BE2C (cell line): Measurements from ENCODE around the gene GMEB2.

Source experiments
- DNase-seq: peaks from one replicate; pipeline ENCODE4 v3.0.0-alpha.2; 2020
- H3K27me3 ChIP-seq: fragments of 250-450 bp; sonication (Bioruptor Pico); 2 replicates; pipeline ENCODE4 v1.5.1; 2020; ENCODE audit warnings: mild to moderate bottlenecking
- H3K36me3 ChIP-seq: fragments of 250-450 bp; sonication (Bioruptor Pico); 2 replicates; pipeline ENCODE4 v1.5.1; 2020; ENCODE audit warnings: mild to moderate bottlenecking
- H3K4me1 ChIP-seq: fragments of 250-450 bp; sonication (Bioruptor Pico); 2 replicates; pipeline ENCODE4 v1.5.1; 2020
- H3K4me3 ChIP-seq: 2 replicates; pipeline ENCODE4 v1.5.1; 2011; ENCODE audit warnings: low read depth, low read length
- H3K9me3 ChIP-seq: fragments of 250-450 bp; sonication (Bioruptor Pico); 2 replicates; pipeline ENCODE4 v1.5.1; 2020
- CTCF ChIP-seq: IDR thresholded peaks from 2 replicates; pipeline ENCODE4 v1.5.1; 2012; ENCODE audit warnings: mild to moderate bottlenecking, low read depth, low read length

The GMEB2 gene

DNA sequence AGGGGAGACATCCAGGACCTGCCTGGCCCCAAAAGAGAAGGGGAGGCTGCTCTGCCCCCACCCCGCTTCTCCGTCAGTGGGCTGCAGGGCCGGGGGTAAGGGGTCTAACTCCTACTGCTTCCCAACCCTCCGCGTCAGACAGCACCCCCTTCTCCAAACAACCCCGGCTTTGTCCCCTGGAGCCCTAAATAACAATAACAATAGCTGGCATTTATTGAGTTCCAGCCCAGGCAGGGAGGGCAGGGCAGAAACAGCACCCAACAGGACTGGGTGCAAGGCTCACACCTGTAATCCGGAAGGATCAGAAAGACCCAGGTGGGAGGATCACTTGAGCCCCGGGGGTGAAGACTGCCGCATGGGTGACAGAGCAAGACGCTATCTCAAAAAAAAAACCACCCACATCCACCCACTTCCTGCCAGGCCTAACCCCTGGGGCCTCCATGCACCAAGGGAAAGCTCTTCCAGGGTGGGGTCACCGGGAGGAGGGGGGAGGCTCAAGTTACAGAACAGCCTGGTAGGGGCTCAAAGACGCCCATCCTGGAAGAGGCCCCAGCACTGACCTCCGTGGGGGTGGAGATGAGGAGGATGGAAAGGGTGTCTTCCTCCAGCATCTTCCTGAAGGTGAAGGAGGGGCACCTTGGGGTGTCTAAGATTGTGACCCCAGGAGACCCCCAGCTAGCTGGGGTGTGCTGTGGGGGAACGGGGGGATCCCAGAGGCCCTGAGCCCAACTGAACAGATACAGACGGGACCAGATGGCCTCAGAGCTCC, 74.2 kb downstream of the GMEB2 start:
- H3K9me3 ChIP-seq, result no peaks in the 10 kb centered on the region
- H3K4me3 ChIP-seq, result no peak overlapping the region
- TF ChIP-seq CTCF, result no peak
- no peak for DNase-seq
- H3K27me3 ChIP-seq, result no peaks in the 10 kb centered on the region
- no peaks in the 10 kb centered on the region for H3K36me3 ChIP-seq
- peaks cover 9% of the 10 kb centered on the region; the same call in 1 of the 2 replicates for H3K4me1 ChIP-seq

- H3K27me3 ChIP-seq, result no peaks in the 10 kb centered on the region
- no peak for TF ChIP-seq CTCF
- no peaks in the 10 kb centered on the region for H3K9me3 ChIP-seq
- DNase-seq, result peak; percentile 60
- H3K4me1 ChIP-seq, result peaks cover 9% of the 10 kb centered on the region; the same call in 1 of the 2 replicates
- no peaks in the 10 kb centered on the region for H3K36me3 ChIP-seq
- H3K4me3 ChIP-seq, result no peak overlapping the region
These were observed 75.8 kb downstream of the GMEB2 start for GRCh38 chr20:63551068-63551467.

DNA sequence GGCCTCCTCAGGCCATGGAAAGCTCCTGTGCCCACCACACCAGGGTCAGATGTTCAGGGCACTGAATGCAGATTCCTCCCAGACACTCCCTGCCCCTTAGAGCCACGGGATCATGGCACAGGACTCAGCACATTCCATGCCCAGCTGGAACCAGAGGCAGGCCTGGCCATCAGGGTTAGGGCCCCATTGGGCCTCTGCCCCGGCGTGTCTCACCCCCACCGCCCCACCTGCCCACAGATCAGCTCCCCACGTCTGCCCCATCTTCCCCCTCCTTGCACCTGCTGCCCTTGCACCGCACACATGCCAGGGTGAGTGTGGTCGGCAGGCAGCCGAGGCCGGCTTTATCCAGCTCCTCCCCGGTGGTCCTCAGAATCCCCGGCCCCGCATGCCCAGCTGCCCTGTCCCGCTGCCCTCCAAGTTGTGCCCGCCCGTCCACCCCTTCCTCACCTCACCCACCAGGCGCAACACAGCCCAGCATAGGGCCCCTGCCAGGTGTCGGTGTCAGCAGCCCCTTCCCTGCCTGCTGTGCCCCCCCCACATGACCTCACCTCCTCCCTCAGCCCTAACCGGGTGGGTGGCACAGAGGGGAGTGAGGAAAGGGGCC, 77.1 kb downstream of the GMEB2 start:
- TF ChIP-seq CTCF, result no peak
- no peak for DNase-seq
- Histone ChIP-seq H3K36me3 (no peaks in the 10 kb centered on the region), H3K4me1 (peaks cover 9% of the 10 kb centered on the region; the same call in 1 of the 2 replicates), H3K27me3 (no peaks in the 10 kb centered on the region), H3K9me3 (no peaks in the 10 kb centered on the region), H3K4me3 (no peak overlapping the region)

DNA sequence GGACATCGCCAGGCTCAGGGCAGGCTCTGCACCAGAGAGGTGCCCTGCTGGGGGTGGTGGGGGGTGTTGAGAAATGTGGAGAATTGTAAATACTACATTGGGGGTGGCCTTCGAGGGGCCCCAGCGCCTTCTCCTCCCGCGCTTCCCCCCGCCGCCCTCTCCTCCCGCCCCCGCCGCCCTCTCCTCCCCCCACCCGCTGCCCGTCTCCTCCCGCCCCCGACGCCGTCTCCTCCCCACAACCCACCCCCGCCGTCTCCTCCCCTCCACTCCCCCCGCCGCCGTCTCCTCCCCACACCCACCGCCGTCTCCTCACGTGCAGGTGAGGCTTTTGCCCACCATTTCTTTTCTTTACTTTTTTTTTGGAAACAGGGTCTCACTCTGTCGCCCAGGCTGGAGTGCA, 77.9 kb downstream of the GMEB2 start:
- H3K4me1 ChIP-seq, result peaks cover 3% of the 10 kb centered on the region; the same call in 1 of the 2 replicates

GRCh38 chr20:63548542-63548941, 78.4 kb downstream of the GMEB2 start:
- DNase-seq, result no peak
- no peaks in the 10 kb centered on the region for H3K9me3 ChIP-seq
- TF ChIP-seq CTCF, result no peak
- H3K4me1 ChIP-seq, result peaks cover 3% of the 10 kb centered on the region; the same call in 1 of the 2 replicates
- H3K36me3 ChIP-seq, result no peaks in the 10 kb centered on the region
- no peaks in the 10 kb centered on the region for H3K27me3 ChIP-seq
- H3K4me3 ChIP-seq, result no peak overlapping the region

More for the DNA sequence above, 77.9 kb downstream of the GMEB2 start:
- Histone ChIP-seq H3K9me3 (no peaks in the 10 kb centered on the region), H3K27me3 (no peaks in the 10 kb centered on the region), H3K4me3 (no peak overlapping the region), H3K36me3 (no peaks in the 10 kb centered on the region)
- TF ChIP-seq CTCF, result no peak
- no peak for DNase-seq
